A549 (cell line): ENCODE results near the gene H6PD. TPM values are rescaled to one million over a fixed set of nuclear protein-coding genes. Genes with fewer than 3 reads are reported as not detected.

Experiments
- ATAC-seq, 2 experiments: fragments of 200-7000 bp in 1 of 2; fragments of >200 bp in 1 of 2; cut with Nextera tagmentation in 1 of 2; cut with Tn5 transposase in 1 of 2; 3 replicates each; pipeline versions ENCODE4 v1.8.0 to v1.9.1; 2018 to 2020; ENCODE audit warnings: mild to moderate bottlenecking in 1 of 2, moderate library complexity in 1 of 2
- CTCF ChIA-PET: fragments of 300-600 bp; sonication (Branson Sonifier 250); formaldehyde crosslinking; extraction: SDS; loops from one replicate; lab custom pipeline; 2021; ENCODE audit warnings: antibody characterized with exemption, inconsistent platforms; lab: Yijun Ruan, JAX
- POLR2A ChIA-PET: fragments of 350-600 bp; formaldehyde crosslinking; extraction: SDS; loops from one replicate; lab custom pipeline; 2021; ENCODE audit warnings: antibody characterized with exemption, inconsistent platforms; lab: Yijun Ruan, JAX
- DNase-seq, 2 experiments: peaks; one replicate each; pipeline versions ENCODE4 v3.0.0 to v3.0.0-alpha.2; 2011 to 2016; ENCODE audit warnings: low read depth in 1 of 2, low spot score in 1 of 2
- FAIRE-seq: peaks from 2 replicates; lab custom pipeline; 2011; peaks lifted over from hg19 to GRCh38; lab: Jason Lieb, UNC
- H3K27ac ChIP-seq, 2 experiments: fragments of >200 bp; sonication (Bioruptor Twin); formaldehyde crosslinking; 3 replicates each; pipeline ENCODE4 v1.5.1; 2016 to 2017
- H3K4me1 ChIP-seq: fragments of >200 bp; sonication (Bioruptor Twin); formaldehyde crosslinking; 3 replicates; pipeline ENCODE4 v1.6.1; 2016
- H3K4me2 ChIP-seq: fragments of >200 bp; sonication (Bioruptor Twin); formaldehyde crosslinking; 3 replicates; pipeline ENCODE4 v1.6.1; 2016
- H3K4me3 ChIP-seq: fragments of >200 bp; sonication (Bioruptor Twin); formaldehyde crosslinking; 3 replicates; pipeline ENCODE4 v1.5.1; 2016
- H3K9me3 ChIP-seq: fragments of >200 bp; sonication (Bioruptor Twin); formaldehyde crosslinking; 3 replicates; pipeline ENCODE4 v1.6.1; 2016
- CBX2 ChIP-seq: fragments of 200-600 bp; sonication (generic); IDR thresholded peaks from 2 replicates; pipeline ENCODE4 v1.6.1; 2016; ENCODE audit warnings: low read depth, mild to moderate bottlenecking, borderline replicate concordance
- CBX8 ChIP-seq: fragments of 200-600 bp; sonication (generic); IDR thresholded peaks from 2 replicates; pipeline ENCODE4 v1.6.1; 2016
- CHD4 ChIP-seq: fragments of 200-600 bp; sonication (generic); IDR thresholded peaks from 2 replicates; pipeline ENCODE4 v1.6.1; 2016; ENCODE audit warnings: antibody characterized with exemption, mild to moderate bottlenecking, borderline replicate concordance
- EHF ChIP-seq: fragments of 250-450 bp; sonication (Bioruptor Pico); IDR thresholded peaks from 2 replicates; pipeline ENCODE4 v1.5.0; 2020; ENCODE audit warnings: mild to moderate bottlenecking
- EHMT2 ChIP-seq: fragments of 200-600 bp; sonication (generic); IDR thresholded peaks from 2 replicates; pipeline ENCODE4 v1.6.1; 2016; ENCODE audit warnings: antibody characterized with exemption, low read depth, mild to moderate bottlenecking, moderate library complexity
- FOSL2 ChIP-seq, 2 experiments: fragments of 450-650 bp in 1 of 2; fragments of >200 bp in 1 of 2; sonication (Bioruptor Twin) in 1 of 2; formaldehyde crosslinking; IDR thresholded peaks; 2 replicates each; pipeline versions ENCODE4 v1.5.0 to v1.6.1; 2016 to 2020; ENCODE audit warnings: mild to moderate bottlenecking in 1 of 2, moderate library complexity in 1 of 2
- GATA3 ChIP-seq: IDR thresholded peaks from 2 replicates; pipeline ENCODE4 v1.6.1; 2012; ENCODE audit warnings: borderline replicate concordance
- HDAC2 ChIP-seq: fragments of 200-600 bp; sonication (generic); IDR thresholded peaks from 2 replicates; pipeline ENCODE4 v1.6.1; 2016
- KDM5A ChIP-seq: fragments of 200-600 bp; sonication (generic); IDR thresholded peaks from 2 replicates; pipeline ENCODE4 v1.6.1; 2016; ENCODE audit warnings: antibody characterized with exemption, mild to moderate bottlenecking
- MAZ ChIP-seq: fragments of 150-350 bp; IDR thresholded peaks from 2 replicates; pipeline ENCODE4 v1.6.1; 2014; ENCODE audit warnings: antibody characterized with exemption, low read depth, low read length, borderline replicate concordance
- NFE2L2 ChIP-seq: fragments of 150-350 bp; conservative IDR thresholded peaks from 2 replicates; pipeline ENCODE4 v1.6.1; 2014; ENCODE audit warnings: low read length
- NR3C1 ChIP-seq: fragments of >200 bp; sonication (Bioruptor Twin); formaldehyde crosslinking; IDR thresholded peaks from 3 replicates; pipeline ENCODE4 v1.6.1; 2017
- POLR2AphosphoS2 ChIP-seq: conservative IDR thresholded peaks from 2 replicates; pipeline ENCODE4 v1.6.1; 2012; ENCODE audit warnings: low read length, improper control_type of control experiment, inconsistent platforms
- RFX5 ChIP-seq: fragments of 450-650 bp; IDR thresholded peaks from 2 replicates; pipeline ENCODE4 v1.7.1; 2014; ENCODE audit warnings: antibody characterized with exemption, mild to moderate bottlenecking, moderate library complexity
- RNF2 ChIP-seq: fragments of 200-600 bp; sonication (generic); IDR thresholded peaks from 2 replicates; pipeline ENCODE4 v1.6.1; 2016; ENCODE audit warnings: low read depth, mild to moderate bottlenecking, antibody characterized with exemption, moderate library complexity, borderline replicate concordance
- TFCP2L1 ChIP-seq: fragments of 250-450 bp; sonication (Bioruptor Pico); IDR thresholded peaks from 2 replicates; pipeline ENCODE4 v1.5.0; 2021; ENCODE audit warnings: mild to moderate bottlenecking
- ZFP36 ChIP-seq: fragments of 450-650 bp; IDR thresholded peaks from 2 replicates; pipeline ENCODE4 v1.6.1; 2014; ENCODE audit warnings: borderline replicate concordance; ENCODE audit not compliant: partially characterized antibody
- WGBS: methylation state at CpG from one replicate; pipeline ENCODE4 v1.1.6; 2017; ENCODE audit errors: missing lambda C conversion rate; 5-methylcytosine and 5-hydroxymethylcytosine counted together
- polyA plus RNA-seq, 4 experiments: library from polyadenylated mRNA; depleted of rRNA in 3 of 4; stranded (reverse); fragments of >200 nt; fragmentation: RNase III in 1 of 4; extraction: RNeasy Plus Mini Kit Qiagen cat#74134 plus additional on column Dnase treatment in 1 of 4; gene quantifications; 2 replicates in 3 of 4; 3 replicates in 1 of 4; pipeline ENCODE4 v1.2.3, GENCODE V29; 2011 to 2017
- TF ChIP-seq, protein P1 (sequence below): fragments of 450-650 bp; IDR thresholded peaks from 2 replicates; pipeline ENCODE4 v1.6.1; 2014; ENCODE audit warnings: antibody characterized with exemption
- TF ChIP-seq, protein P2 (sequence below): IDR thresholded peaks from 2 replicates; pipeline ENCODE4 v1.6.1; 2012
- TF ChIP-seq, protein P3 (sequence below): fragments of 200-600 bp; sonication (generic); IDR thresholded peaks from 2 replicates; pipeline ENCODE4 v1.6.1; 2016; ENCODE audit warnings: antibody characterized with exemption, mild to moderate bottlenecking, moderate library complexity
- TF ChIP-seq, protein P4 (sequence below): fragments of 250-450 bp; sonication (Bioruptor Pico); IDR thresholded peaks from 2 replicates; pipeline ENCODE4 v1.5.0; 2020; ENCODE audit warnings: low read depth, mild to moderate bottlenecking, moderate library complexity
- TF ChIP-seq, protein P5 (sequence below): fragments of >200 bp; sonication (Bioruptor Twin); formaldehyde crosslinking; IDR thresholded peaks from 3 replicates; pipeline ENCODE4 v1.6.1; 2016
- TF ChIP-seq, protein P6 (sequence below): fragments of >200 bp; sonication (Bioruptor Twin); formaldehyde crosslinking; IDR thresholded peaks from 2 replicates; pipeline ENCODE4 v1.6.1; 2016
- TF ChIP-seq, protein P7 (sequence below): IDR thresholded peaks from 2 replicates; pipeline ENCODE4 v1.6.1; 2012; ENCODE audit warnings: low read depth, borderline replicate concordance

Gene H6PD
- polyA plus RNA-seq, 2 of the 4 experiments (the other 2 are of a cell fraction), result 6.0 to 7.9 TPM

DNA sequence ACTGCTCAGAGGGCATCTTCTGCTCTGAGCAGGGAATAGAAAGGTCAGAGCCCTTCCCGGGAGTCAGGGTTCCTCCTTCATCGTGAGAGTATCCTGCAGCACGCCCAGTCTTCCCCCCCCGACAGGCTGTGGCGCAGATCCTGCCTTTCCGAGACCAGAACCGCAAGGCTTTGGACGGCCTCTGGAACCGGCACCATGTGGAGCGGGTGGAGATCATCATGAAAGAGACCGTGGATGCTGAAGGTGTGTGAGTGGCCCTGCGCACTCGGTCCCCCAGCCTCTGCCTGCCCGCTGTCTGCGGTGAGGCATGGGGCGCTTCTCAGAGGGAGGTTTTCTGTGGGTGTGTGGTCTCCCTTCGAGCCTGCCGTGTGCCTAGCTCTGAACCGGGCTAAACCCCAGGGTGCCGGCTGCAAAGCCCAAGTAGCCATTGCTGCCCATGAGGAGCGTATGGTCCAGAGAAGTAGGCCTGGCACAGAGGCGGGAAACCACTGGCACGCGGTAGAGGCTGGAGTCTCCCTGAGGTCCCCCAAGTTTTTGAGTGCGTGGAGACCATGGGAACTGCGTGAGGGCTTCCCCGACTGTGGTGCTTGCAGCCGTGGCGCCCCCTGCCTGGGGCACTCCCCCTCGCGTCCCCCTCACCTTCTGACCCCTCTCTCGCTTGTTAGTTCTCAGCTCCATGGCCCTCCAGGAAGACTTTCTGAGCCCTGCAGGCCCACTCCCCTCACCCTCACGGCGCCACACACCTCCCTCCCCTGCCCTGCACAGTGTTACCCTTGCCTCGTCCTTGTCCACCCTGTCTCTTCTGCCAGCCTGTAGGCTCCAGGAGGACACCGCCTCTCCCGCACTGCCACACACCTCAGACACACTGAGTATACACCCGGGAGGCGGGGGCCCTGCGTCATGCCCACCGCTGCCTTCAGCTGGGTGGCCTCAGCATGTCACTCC is 12.5 kb downstream of the H6PD start:
- WGBS, result 97% methylated on average over 11 of the region's 41 CpGs

DNA sequence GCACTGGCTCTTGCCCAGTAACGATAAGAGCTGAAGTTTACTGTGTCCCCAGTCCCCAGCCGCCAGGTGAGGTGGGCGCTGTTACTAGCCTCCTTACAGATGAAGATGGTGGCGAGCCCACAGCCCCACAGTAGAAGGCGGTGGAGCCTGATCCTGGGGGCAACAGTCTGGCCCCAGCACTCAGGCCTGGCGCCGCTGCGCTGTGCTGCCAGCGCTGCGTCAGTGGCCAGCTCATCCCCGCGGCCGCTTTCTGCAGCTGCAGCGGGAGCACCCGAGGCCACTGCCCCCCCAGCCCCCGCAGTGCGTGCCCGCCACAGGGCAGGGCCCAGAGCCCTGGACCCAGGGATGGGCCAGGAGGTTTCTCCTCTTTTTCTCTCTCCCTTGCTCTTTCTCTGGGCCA is 13.3 kb downstream of the H6PD start:
- 94% methylated on average over 10 of the region's 18 CpGs for WGBS
- no peak for FAIRE-seq
- no peaks in the 10 kb centered on the region for H3K4me1 ChIP-seq
- no peak overlapping the region for H3K27ac ChIP-seq
- DNase-seq, result no peak
- ChIA-PET CTCF (interaction anchor here (1.2 to 1.5 kb wide), 2 partner anchors 42 to 243 kb away, joined by 3 to 6 read pairs; no protein-coding TSS in a partner anchor), POLR2A (no interaction called here)
- H3K9me3 ChIP-seq, result no peaks in the 10 kb centered on the region
- TF ChIP-seq NFE2L2 (no peak), KDM5A (no peak), NR3C1 (no peak), TFCP2L1 (CRISPR knock-in tag) (no peak), RFX5 (no peak), POLR2AphosphoS2 (no peak), MAZ (no peak), HDAC2 (no peak), CHD4 (no peak), CBX2 (no peak), FOSL2 (IDR thresholded peaks at IDR 0.05) (no peak), FOSL2 (CRISPR knock-in tag; IDR thresholded peaks at IDR 0.05) (no peak), GATA3 (no peak), ZFP36 (no peak)
- TF ChIP-seq, protein P1, sequence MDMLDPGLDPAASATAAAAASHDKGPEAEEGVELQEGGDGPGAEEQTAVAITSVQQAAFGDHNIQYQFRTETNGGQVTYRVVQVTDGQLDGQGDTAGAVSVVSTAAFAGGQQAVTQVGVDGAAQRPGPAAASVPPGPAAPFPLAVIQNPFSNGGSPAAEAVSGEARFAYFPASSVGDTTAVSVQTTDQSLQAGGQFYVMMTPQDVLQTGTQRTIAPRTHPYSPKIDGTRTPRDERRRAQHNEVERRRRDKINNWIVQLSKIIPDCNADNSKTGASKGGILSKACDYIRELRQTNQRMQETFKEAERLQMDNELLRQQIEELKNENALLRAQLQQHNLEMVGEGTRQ, result no peak
- TF ChIP-seq, protein P2, sequence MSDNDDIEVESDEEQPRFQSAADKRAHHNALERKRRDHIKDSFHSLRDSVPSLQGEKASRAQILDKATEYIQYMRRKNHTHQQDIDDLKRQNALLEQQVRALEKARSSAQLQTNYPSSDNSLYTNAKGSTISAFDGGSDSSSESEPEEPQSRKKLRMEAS, result no peak
- TF ChIP-seq, protein P3, sequence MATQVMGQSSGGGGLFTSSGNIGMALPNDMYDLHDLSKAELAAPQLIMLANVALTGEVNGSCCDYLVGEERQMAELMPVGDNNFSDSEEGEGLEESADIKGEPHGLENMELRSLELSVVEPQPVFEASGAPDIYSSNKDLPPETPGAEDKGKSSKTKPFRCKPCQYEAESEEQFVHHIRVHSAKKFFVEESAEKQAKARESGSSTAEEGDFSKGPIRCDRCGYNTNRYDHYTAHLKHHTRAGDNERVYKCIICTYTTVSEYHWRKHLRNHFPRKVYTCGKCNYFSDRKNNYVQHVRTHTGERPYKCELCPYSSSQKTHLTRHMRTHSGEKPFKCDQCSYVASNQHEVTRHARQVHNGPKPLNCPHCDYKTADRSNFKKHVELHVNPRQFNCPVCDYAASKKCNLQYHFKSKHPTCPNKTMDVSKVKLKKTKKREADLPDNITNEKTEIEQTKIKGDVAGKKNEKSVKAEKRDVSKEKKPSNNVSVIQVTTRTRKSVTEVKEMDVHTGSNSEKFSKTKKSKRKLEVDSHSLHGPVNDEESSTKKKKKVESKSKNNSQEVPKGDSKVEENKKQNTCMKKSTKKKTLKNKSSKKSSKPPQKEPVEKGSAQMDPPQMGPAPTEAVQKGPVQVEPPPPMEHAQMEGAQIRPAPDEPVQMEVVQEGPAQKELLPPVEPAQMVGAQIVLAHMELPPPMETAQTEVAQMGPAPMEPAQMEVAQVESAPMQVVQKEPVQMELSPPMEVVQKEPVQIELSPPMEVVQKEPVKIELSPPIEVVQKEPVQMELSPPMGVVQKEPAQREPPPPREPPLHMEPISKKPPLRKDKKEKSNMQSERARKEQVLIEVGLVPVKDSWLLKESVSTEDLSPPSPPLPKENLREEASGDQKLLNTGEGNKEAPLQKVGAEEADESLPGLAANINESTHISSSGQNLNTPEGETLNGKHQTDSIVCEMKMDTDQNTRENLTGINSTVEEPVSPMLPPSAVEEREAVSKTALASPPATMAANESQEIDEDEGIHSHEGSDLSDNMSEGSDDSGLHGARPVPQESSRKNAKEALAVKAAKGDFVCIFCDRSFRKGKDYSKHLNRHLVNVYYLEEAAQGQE, result no peak
- TF ChIP-seq, protein P4, sequence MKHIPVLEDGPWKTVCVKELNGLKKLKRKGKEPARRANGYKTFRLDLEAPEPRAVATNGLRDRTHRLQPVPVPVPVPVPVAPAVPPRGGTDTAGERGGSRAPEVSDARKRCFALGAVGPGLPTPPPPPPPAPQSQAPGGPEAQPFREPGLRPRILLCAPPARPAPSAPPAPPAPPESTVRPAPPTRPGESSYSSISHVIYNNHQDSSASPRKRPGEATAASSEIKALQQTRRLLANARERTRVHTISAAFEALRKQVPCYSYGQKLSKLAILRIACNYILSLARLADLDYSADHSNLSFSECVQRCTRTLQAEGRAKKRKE (CRISPR knock-in tag), result no peak
- TF ChIP-seq, protein P5, sequence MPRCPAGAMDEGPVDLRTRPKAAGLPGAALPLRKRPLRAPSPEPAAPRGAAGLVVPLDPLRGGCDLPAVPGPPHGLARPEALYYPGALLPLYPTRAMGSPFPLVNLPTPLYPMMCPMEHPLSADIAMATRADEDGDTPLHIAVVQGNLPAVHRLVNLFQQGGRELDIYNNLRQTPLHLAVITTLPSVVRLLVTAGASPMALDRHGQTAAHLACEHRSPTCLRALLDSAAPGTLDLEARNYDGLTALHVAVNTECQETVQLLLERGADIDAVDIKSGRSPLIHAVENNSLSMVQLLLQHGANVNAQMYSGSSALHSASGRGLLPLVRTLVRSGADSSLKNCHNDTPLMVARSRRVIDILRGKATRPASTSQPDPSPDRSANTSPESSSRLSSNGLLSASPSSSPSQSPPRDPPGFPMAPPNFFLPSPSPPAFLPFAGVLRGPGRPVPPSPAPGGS, result no peak
- no peak for ATAC-seq
- no peak overlapping the region for H3K4me3 ChIP-seq
- no peak overlapping the region for H3K4me2 ChIP-seq

More for the DNA sequence above, 12.5 kb downstream of the H6PD start:
- Histone ChIP-seq H3K4me2 (no peak overlapping the region), H3K27ac (no peak overlapping the region), H3K4me3 (no peak overlapping the region), H3K4me1 (no peaks in the 10 kb centered on the region), H3K9me3 (no peaks in the 10 kb centered on the region)
- no peak for TF ChIP-seq EHMT2
- TF ChIP-seq, protein P6, sequence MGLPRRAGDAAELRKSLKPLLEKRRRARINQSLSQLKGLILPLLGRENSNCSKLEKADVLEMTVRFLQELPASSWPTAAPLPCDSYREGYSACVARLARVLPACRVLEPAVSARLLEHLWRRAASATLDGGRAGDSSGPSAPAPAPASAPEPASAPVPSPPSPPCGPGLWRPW, result no peak
- TF ChIP-seq CBX8, result no peak
- no peak for TF ChIP-seq EHF (CRISPR knock-in tag)
- TF ChIP-seq, protein P7, sequence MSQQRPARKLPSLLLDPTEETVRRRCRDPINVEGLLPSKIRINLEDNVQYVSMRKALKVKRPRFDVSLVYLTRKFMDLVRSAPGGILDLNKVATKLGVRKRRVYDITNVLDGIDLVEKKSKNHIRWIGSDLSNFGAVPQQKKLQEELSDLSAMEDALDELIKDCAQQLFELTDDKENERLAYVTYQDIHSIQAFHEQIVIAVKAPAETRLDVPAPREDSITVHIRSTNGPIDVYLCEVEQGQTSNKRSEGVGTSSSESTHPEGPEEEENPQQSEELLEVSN, result no peak
- TF ChIP-seq RNF2, result no peak
- CTCF ChIA-PET, result interaction anchor here (1.5 kb wide), 1 partner anchor 244 kb away, joined by 6 read pairs; no protein-coding TSS in a partner anchor
- DNase-seq (no peak), ATAC-seq (no peak), FAIRE-seq (no peak)
- POLR2A ChIA-PET, result no interaction called here
